Loucy (cell line): Measurements from ENCODE around the gene EXD3.

Experiments
- H2AFZ ChIP-seq: fragments of 200-600 bp; sonication (generic); 2 replicates; pipeline ENCODE4 v1.6.0; 2016; ENCODE audit warnings: antibody characterized with exemption, mild to moderate bottlenecking, low read length, moderate library complexity
- H3F3A ChIP-seq: fragments of 200-600 bp; 2 replicates; pipeline ENCODE4 v1.6.0; 2016; ENCODE audit warnings: antibody characterized with exemption, low read depth, mild to moderate bottlenecking
- H3K27me3 ChIP-seq: fragments of 200-600 bp; sonication (generic); 2 replicates; pipeline ENCODE4 v1.6.1; 2014; ENCODE audit warnings: low read length, mild to moderate bottlenecking; ENCODE audit not compliant: insufficient read depth, poor library complexity, severe bottlenecking
- H3K36me3 ChIP-seq: fragments of 200-600 bp; sonication (generic); 2 replicates; pipeline ENCODE4 v1.6.1; 2016; ENCODE audit warnings: low read length; ENCODE audit not compliant: insufficient read depth
- H3K4me1 ChIP-seq: fragments of 200-600 bp; sonication (generic); 2 replicates; pipeline ENCODE4 v1.5.1; 2014; ENCODE audit warnings: low read length, mild to moderate bottlenecking; ENCODE audit not compliant: insufficient read depth, poor library complexity, severe bottlenecking
- H3K4me2 ChIP-seq: fragments of 200-600 bp; sonication (generic); 2 replicates; pipeline ENCODE4 v1.6.0; 2014; ENCODE audit warnings: antibody characterized with exemption, low read length, low read depth, mild to moderate bottlenecking; ENCODE audit not compliant: poor library complexity, severe bottlenecking
- H3K4me3 ChIP-seq: fragments of 200-600 bp; sonication (generic); 2 replicates; pipeline ENCODE4 v1.5.1; 2014; ENCODE audit warnings: low read length, mild to moderate bottlenecking, mixed read lengths; ENCODE audit not compliant: poor library complexity, severe bottlenecking
- H3K79me2 ChIP-seq: fragments of 200-600 bp; sonication (generic); 2 replicates; pipeline ENCODE4 v1.6.1; 2014; ENCODE audit warnings: low read length; ENCODE audit not compliant: insufficient read depth
- H3K9ac ChIP-seq: fragments of 200-600 bp; sonication (generic); 2 replicates; pipeline ENCODE4 v1.6.0; 2014; ENCODE audit warnings: mild to moderate bottlenecking, low read depth, low read length, moderate library complexity; ENCODE audit not compliant: poor library complexity, severe bottlenecking
- H3K9me2 ChIP-seq: fragments of 200-600 bp; sonication (generic); replicated peaks from 2 replicates; pipeline ENCODE4 v1.6.1; 2016; ENCODE audit warnings: low read depth, low read length, mixed read lengths
- H3K9me3 ChIP-seq: fragments of 200-600 bp; sonication (generic); 2 replicates; pipeline ENCODE4 v1.6.1; 2014; ENCODE audit warnings: mild to moderate bottlenecking, antibody characterized with exemption, low read length, low read depth; ENCODE audit not compliant: insufficient read depth
- H4K20me1 ChIP-seq: fragments of 200-600 bp; sonication (generic); 2 replicates; pipeline ENCODE4 v1.6.0; 2014; ENCODE audit warnings: antibody characterized with exemption, low read length, mild to moderate bottlenecking; ENCODE audit not compliant: insufficient read depth, poor library complexity, severe bottlenecking
- CTCF ChIP-seq: fragments of 200-600 bp; sonication (generic); conservative IDR thresholded peaks from 2 replicates; pipeline ENCODE4 v1.5.1; 2014; ENCODE audit warnings: mild to moderate bottlenecking, antibody characterized with exemption, low read length
- EZH2phosphoT487 ChIP-seq: fragments of 200-600 bp; IDR thresholded peaks from 2 replicates; pipeline ENCODE4 v1.6.1; 2018; ENCODE audit warnings: antibody characterized with exemption, mild to moderate bottlenecking, moderate library complexity, borderline replicate concordance

The EXD3 gene

GRCh38 chr9:137392232-137393007, 30.5 kb downstream of the EXD3 start:
- Histone ChIP-seq H3K4me2 (no peak overlapping the region), H3K79me2 (no peaks in the 10 kb centered on the region), H2AFZ (no peak overlapping the region), H3K9ac (no peak overlapping the region), H4K20me1 (no peaks in the 10 kb centered on the region), H3K4me1 (no peaks in the 10 kb centered on the region), H3K9me2 (no peaks in the 10 kb centered on the region), H3F3A (no peaks in the 10 kb centered on the region), H3K9me3 (peaks cover 10% of the 10 kb centered on the region; the same call in 1 of the 2 replicates), H3K4me3 (no peak overlapping the region), H3K36me3 (no peaks in the 10 kb centered on the region), H3K27me3 (no peaks in the 10 kb centered on the region)
- TF ChIP-seq EZH2phosphoT487 (no peak), CTCF (no peak)

- Histone ChIP-seq H3K9me2 (no peaks in the 10 kb centered on the region), H3K9me3 (peaks cover 3% of the 10 kb centered on the region; the same call in 1 of the 2 replicates), H2AFZ (no peak overlapping the region), H3F3A (no peaks in the 10 kb centered on the region), H4K20me1 (no peaks in the 10 kb centered on the region), H3K4me3 (no peak overlapping the region), H3K79me2 (no peaks in the 10 kb centered on the region), H3K4me1 (no peaks in the 10 kb centered on the region), H3K27me3 (no peaks in the 10 kb centered on the region), H3K36me3 (no peaks in the 10 kb centered on the region), H3K9ac (no peak overlapping the region), H3K4me2 (no peak overlapping the region)
- TF ChIP-seq EZH2phosphoT487 (no peak), CTCF (no peak)
Observed at GRCh38 chr9:137391411-137391754, 31.6 kb downstream of the EXD3 start.

- Histone ChIP-seq H3F3A (no peaks in the 10 kb centered on the region), H3K4me3 (no peak overlapping the region), H3K4me2 (no peak overlapping the region), H3K36me3 (no peaks in the 10 kb centered on the region), H3K9me3 (no peaks in the 10 kb centered on the region; the same call in 1 of the 2 replicates), H3K79me2 (no peaks in the 10 kb centered on the region), H3K27me3 (no peaks in the 10 kb centered on the region), H2AFZ (no peak overlapping the region), H4K20me1 (no peaks in the 10 kb centered on the region), H3K4me1 (no peaks in the 10 kb centered on the region), H3K9ac (no peak overlapping the region), H3K9me2 (no peaks in the 10 kb centered on the region)
- TF ChIP-seq EZH2phosphoT487 (no peak), CTCF (no peak)
Observed at GRCh38 chr9:137390553-137391410, 32.2 kb downstream of the EXD3 start.
